ENCODE data around the gene SUSD5.

GRCh38 chr3:33170531-33170930 is 48.1 kb downstream of the SUSD5 start:
- TF ChIP-seq EP300 (IDR thresholded peaks at IDR 0.05; ENCODE audit: borderline replicate concordance in 1 of 2, low read depth in 1 of 2, low read length in 1 of 2): no peak
- TF ChIP-seq, protein P1, sequence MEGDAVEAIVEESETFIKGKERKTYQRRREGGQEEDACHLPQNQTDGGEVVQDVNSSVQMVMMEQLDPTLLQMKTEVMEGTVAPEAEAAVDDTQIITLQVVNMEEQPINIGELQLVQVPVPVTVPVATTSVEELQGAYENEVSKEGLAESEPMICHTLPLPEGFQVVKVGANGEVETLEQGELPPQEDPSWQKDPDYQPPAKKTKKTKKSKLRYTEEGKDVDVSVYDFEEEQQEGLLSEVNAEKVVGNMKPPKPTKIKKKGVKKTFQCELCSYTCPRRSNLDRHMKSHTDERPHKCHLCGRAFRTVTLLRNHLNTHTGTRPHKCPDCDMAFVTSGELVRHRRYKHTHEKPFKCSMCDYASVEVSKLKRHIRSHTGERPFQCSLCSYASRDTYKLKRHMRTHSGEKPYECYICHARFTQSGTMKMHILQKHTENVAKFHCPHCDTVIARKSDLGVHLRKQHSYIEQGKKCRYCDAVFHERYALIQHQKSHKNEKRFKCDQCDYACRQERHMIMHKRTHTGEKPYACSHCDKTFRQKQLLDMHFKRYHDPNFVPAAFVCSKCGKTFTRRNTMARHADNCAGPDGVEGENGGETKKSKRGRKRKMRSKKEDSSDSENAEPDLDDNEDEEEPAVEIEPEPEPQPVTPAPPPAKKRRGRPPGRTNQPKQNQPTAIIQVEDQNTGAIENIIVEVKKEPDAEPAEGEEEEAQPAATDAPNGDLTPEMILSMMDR (IDR thresholded peaks at IDR 0.05): no peak
- no peak for TF ChIP-seq RAD21 (IDR thresholded peaks at IDR 0.05; ENCODE audit: low read length)

Data from SK-N-SH (cell line).